H9 (cell line): ENCODE measurements around the gene RNU2-63P. TPM values are rescaled to one million over a fixed set of nuclear protein-coding genes. Genes with fewer than 3 reads are reported as not detected.

Source experiments
- DNase-seq: peaks from one replicate; pipeline ENCODE4 v3.0.0-alpha.2; 2017
- H2AFZ ChIP-seq: one replicate; pipeline ENCODE4 v1.6.1; 2013; ENCODE audit warnings: mild to moderate bottlenecking, low read length, control low read depth, moderate library complexity
- H2AK5ac ChIP-seq: 2 replicates; pipeline ENCODE4 v1.6.1; 2013; ENCODE audit warnings: low read length, control low read depth, mixed read lengths; ENCODE audit not compliant: insufficient read length
- H2BK120ac ChIP-seq: one replicate; pipeline ENCODE4 v1.6.1; 2013; ENCODE audit warnings: low read depth, mild to moderate bottlenecking, low read length, control low read depth, inconsistent platforms; ENCODE audit not compliant: poor library complexity, severe bottlenecking
- H2BK12ac ChIP-seq: 2 replicates; pipeline ENCODE4 v1.6.1; 2013; ENCODE audit warnings: low read length, control low read depth, mixed read lengths, low read depth; ENCODE audit not compliant: insufficient read length
- H2BK15ac ChIP-seq: 2 replicates; pipeline ENCODE4 v1.6.1; 2013; ENCODE audit warnings: low read depth, low read length, control low read depth
- H2BK20ac ChIP-seq: one replicate; pipeline ENCODE4 v1.6.1; 2013; ENCODE audit warnings: low read depth, mild to moderate bottlenecking, low read length, control low read depth, inconsistent platforms; ENCODE audit not compliant: poor library complexity, severe bottlenecking
- H2BK5ac ChIP-seq: 2 replicates; pipeline ENCODE4 v1.6.1; 2013; ENCODE audit warnings: low read length, control low read depth, mixed read lengths; ENCODE audit not compliant: insufficient read length
- H3K14ac ChIP-seq: 2 replicates; pipeline ENCODE4 v1.6.1; 2013; ENCODE audit warnings: low read length, control low read depth; ENCODE audit not compliant: insufficient read depth
- H3K18ac ChIP-seq: 2 replicates; pipeline ENCODE4 v1.6.1; 2013; ENCODE audit warnings: low read depth, mild to moderate bottlenecking, mixed read lengths, low read length, control low read depth; ENCODE audit not compliant: insufficient read length
- H3K23ac ChIP-seq: 2 replicates; pipeline ENCODE4 v1.6.1; 2013; ENCODE audit warnings: low read length, control low read depth, mixed read lengths, low read depth; ENCODE audit not compliant: insufficient read length
- H3K23me2 ChIP-seq: 2 replicates; pipeline ENCODE4 v1.6.1; 2013; ENCODE audit warnings: low read depth, mild to moderate bottlenecking, mixed read lengths, low read length, control low read depth; ENCODE audit not compliant: insufficient read length, poor library complexity, severe bottlenecking
- H3K27ac ChIP-seq: 2 replicates; pipeline ENCODE4 v1.5.1; 2013; ENCODE audit warnings: low read length, control low read depth, mixed read lengths, low read depth; ENCODE audit not compliant: insufficient read length
- H3K27me3 ChIP-seq: 2 replicates; pipeline ENCODE4 v1.6.1; 2013; ENCODE audit warnings: low read length, control low read depth, inconsistent platforms; ENCODE audit not compliant: insufficient read depth
- H3K4ac ChIP-seq: 2 replicates; pipeline ENCODE4 v1.6.1; 2013; ENCODE audit warnings: low read depth, mild to moderate bottlenecking, control low read depth, inconsistent platforms, low read length, moderate library complexity
- H3K4me1 ChIP-seq: 2 replicates; pipeline ENCODE4 v1.6.1; 2013; ENCODE audit warnings: low read length, control low read depth, inconsistent platforms; ENCODE audit not compliant: insufficient read depth
- H3K4me2 ChIP-seq: 2 replicates; pipeline ENCODE4 v1.6.1; 2013; ENCODE audit warnings: low read length, control low read depth, mixed read lengths; ENCODE audit not compliant: insufficient read length, insufficient read depth
- H3K56ac ChIP-seq: 2 replicates; pipeline ENCODE4 v1.6.1; 2013; ENCODE audit warnings: low read depth, mild to moderate bottlenecking, mixed read lengths, low read length, control low read depth; ENCODE audit not compliant: insufficient read length
- H3K79me1 ChIP-seq: 2 replicates; pipeline ENCODE4 v1.6.1; 2013; ENCODE audit warnings: low read depth, mild to moderate bottlenecking, moderate library complexity, low read length, control low read depth, inconsistent platforms; ENCODE audit not compliant: insufficient read depth, poor library complexity, severe bottlenecking
- H3K79me2 ChIP-seq: 2 replicates; pipeline ENCODE4 v1.6.1; 2013; ENCODE audit warnings: low read length, control low read depth, inconsistent platforms; ENCODE audit not compliant: insufficient read depth
- H3K9ac ChIP-seq: 2 replicates; pipeline ENCODE4 v1.6.1; 2013; ENCODE audit warnings: low read length, control low read depth, mixed read lengths; ENCODE audit not compliant: insufficient read length; ENCODE audit errors: extremely low read depth
- H3K9me3 ChIP-seq: one replicate; pipeline ENCODE4 v1.6.1; 2013; ENCODE audit warnings: low read depth, low read length, inconsistent platforms; ENCODE audit not compliant: control insufficient read depth
- H3T11ph ChIP-seq: one replicate; pipeline ENCODE4 v1.6.1; 2013; ENCODE audit warnings: mild to moderate bottlenecking, low read length, control low read depth, inconsistent platforms
- H4K20me1 ChIP-seq: one replicate; pipeline ENCODE4 v1.6.1; 2013; ENCODE audit not compliant: control insufficient read depth, insufficient read length, insufficient read depth
- H4K5ac ChIP-seq: 2 replicates; pipeline ENCODE4 v1.6.1; 2013; ENCODE audit warnings: low read depth, mild to moderate bottlenecking, mixed read lengths, low read length, control low read depth; ENCODE audit not compliant: insufficient read length
- H4K8ac ChIP-seq: replicated peaks from 2 replicates; pipeline ENCODE4 v1.6.1; 2013; ENCODE audit warnings: low read length, control low read depth, mixed read lengths, low read depth; ENCODE audit not compliant: insufficient read length
- H4K91ac ChIP-seq: 2 replicates; pipeline ENCODE4 v1.6.1; 2013; ENCODE audit warnings: low read depth, mild to moderate bottlenecking, moderate library complexity, mixed read lengths, low read length, control low read depth; ENCODE audit not compliant: insufficient read length
- H3K27ac Mint-ChIP-seq, 3 experiments: 2 replicates in 2 of 3; 3 replicates in 1 of 3; pipeline ENCODE4 v1.8.0; 2020 to 2021; ENCODE audit warnings: mixed read lengths in 3 of 3, mild to moderate bottlenecking in 1 of 3, moderate library complexity in 1 of 3
- H3K27me3 Mint-ChIP-seq: 2 replicates; pipeline ENCODE4 v1.8.0; 2021; ENCODE audit warnings: low read depth, mild to moderate bottlenecking, moderate library complexity, mixed read lengths
- H3K36me3 Mint-ChIP-seq, 3 experiments: 2 replicates in 2 of 3; 3 replicates in 1 of 3; pipeline ENCODE4 v1.8.0; 2020 to 2021; ENCODE audit warnings: low read depth in 3 of 3, mixed read lengths in 3 of 3; ENCODE audit not compliant: insufficient read depth in 1 of 3
- H3K4me1 Mint-ChIP-seq, 2 experiments: 2 replicates each; pipeline ENCODE4 v1.8.0; 2020; ENCODE audit warnings: mixed read lengths in 2 of 2
- H3K4me3 Mint-ChIP-seq, 2 experiments: 2 replicates in 1 of 2; 3 replicates in 1 of 2; pipeline ENCODE4 v1.8.0; 2020 to 2021; ENCODE audit warnings: mild to moderate bottlenecking in 2 of 2, mixed read lengths in 2 of 2, moderate library complexity in 1 of 2
- H3K9me3 Mint-ChIP-seq, 2 experiments: 2 replicates in 1 of 2; 3 replicates in 1 of 2; pipeline ENCODE4 v1.8.0; 2020; ENCODE audit warnings: mild to moderate bottlenecking in 2 of 2, mixed read lengths in 2 of 2, moderate library complexity in 1 of 2
- CTCF ChIP-seq: fragments of 200-600 bp; sonication (generic); conservative IDR thresholded peaks from 3 replicates; pipeline ENCODE4 v1.8.0; 2021; ENCODE audit warnings: antibody characterized with exemption, mild to moderate bottlenecking
- WGBS: extraction: QIAGEN DNeasy Blood & Tissue Kit; methylation state at CpG from one replicate; pipeline ENCODE4 v1.1.7; 2013; ENCODE audit warnings: missing lambda C conversion rate, low lambda C conversion rate, mixed read lengths; ENCODE audit not compliant: insufficient read length; ENCODE audit errors: extremely low coverage; 5-methylcytosine and 5-hydroxymethylcytosine counted together
- total RNA-seq: library from RNA; stranded (reverse); gene quantifications from 2 replicates; pipeline ENCODE4 v1.2.1, GENCODE V29; 2021

RNU2-63P gene
- total RNA-seq, 1 experiment from 2014 or later = 31.1 TPM

DNA sequence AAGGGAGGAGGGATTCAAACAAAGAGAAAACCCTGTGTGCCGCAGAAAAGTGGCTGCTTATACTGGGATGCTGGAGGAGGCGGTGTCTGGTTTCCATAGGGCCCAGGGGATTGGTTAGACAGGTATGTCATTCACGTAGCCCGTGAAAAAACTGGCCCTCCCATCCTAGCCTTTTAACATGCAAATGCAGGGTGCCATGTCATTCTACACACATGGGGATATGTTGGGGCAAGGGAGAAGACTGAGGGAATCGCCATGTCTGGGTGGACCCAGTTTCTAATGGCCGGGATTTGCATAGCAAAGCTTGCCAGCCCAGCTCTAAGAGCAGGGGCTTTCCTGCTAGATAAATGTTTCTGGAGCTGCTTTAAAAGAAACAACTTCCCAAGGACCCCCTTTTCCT lies 8.2 kb upstream of the RNU2-63P start:
- Histone ChIP-seq H3K4ac (no peak overlapping the region), H2BK12ac (no peak overlapping the region), H4K91ac (no peak overlapping the region), H3K4me2 (no peak overlapping the region), H4K20me1 (no peaks in the 10 kb centered on the region), H3K9me3 (no peaks in the 10 kb centered on the region), H3T11ph (no peak overlapping the region), H2AK5ac (no peak overlapping the region), H3K9ac (no peak overlapping the region), H3K4me1 (peaks cover under 1% of the 10 kb centered on the region; the same call in 1 of the 2 replicates), H4K5ac (no peak overlapping the region), H3K79me2 (no peaks in the 10 kb centered on the region), H2BK20ac (no peak overlapping the region), H2BK120ac (no peak overlapping the region), H4K8ac (no peak overlapping the region), H2BK15ac (no peak overlapping the region), H3K18ac (no peak overlapping the region), H3K27me3 (no peaks in the 10 kb centered on the region), H3K23me2 (no peaks in the 10 kb centered on the region), H3K23ac (no peak overlapping the region), H3K79me1 (no peaks in the 10 kb centered on the region), H3K27ac (no peak overlapping the region), H2AFZ (no peak overlapping the region), H3K56ac (no peak overlapping the region), H2BK5ac (no peak overlapping the region), H3K14ac (no peak overlapping the region)
- peaks cover 36 to 37% of the 10 kb centered on the region in 2 experiments for H3K4me1 Mint-ChIP-seq
- no peaks in the 10 kb centered on the region for H3K27me3 Mint-ChIP-seq
- no peak for TF ChIP-seq CTCF
- H3K27ac Mint-ChIP-seq = peak overlapping the region; percentile 13 to 90 (median 88); a peak in 4 of 7 replicates
- peak overlapping the region in 1 of 2 experiments; percentile 5; a peak in 1 of 5 replicates for H3K4me3 Mint-ChIP-seq
- WGBS = no CpG with 5 or more reads among the region's 6 CpGs
- peaks cover 0 to 12% (median 8%) of the 10 kb centered on the region in 3 experiments; a peak in 4 of 7 replicates for H3K36me3 Mint-ChIP-seq
- H3K9me3 Mint-ChIP-seq = no peaks in the 10 kb centered on the region
- DNase-seq = peak; percentile 94
